Activated T-cell treated with anti-CD3 and anti-CD28 coated beads, Interleukin-2, amount 50 U/mL, for 4 hours (primary cell): Measurements from ENCODE around the gene METTL27. TPM values are rescaled to one million over a fixed set of nuclear protein-coding genes. Genes with fewer than 3 reads are reported as not detected.
"Not testable (repeated sequence)": the region's sequence is repeated elsewhere in the genome, so short reads cannot be mapped to it uniquely, and the experiment has no call there.

Experiments used
- ATAC-seq, 2 donors: fragments of 200-7000 bp; cut with Tn5 transposase; one replicate each; pipeline ENCODE4 v1.10.0; 2021
- DNase-seq: peaks from one replicate; pipeline ENCODE4 v3.0.0-alpha.2; 2020
- H3K27me3 Mint-ChIP-seq: one replicate; pipeline ENCODE4 v1.8.0; 2021; ENCODE audit warnings: low read depth, mixed read lengths
- H3K36me3 Mint-ChIP-seq: one replicate; pipeline ENCODE4 v1.8.0; 2022; ENCODE audit warnings: mixed read lengths; ENCODE audit not compliant: insufficient read depth
- H3K4me1 Mint-ChIP-seq: one replicate; pipeline ENCODE4 v1.8.0; 2021; ENCODE audit warnings: low read depth, mixed read lengths
- H3K4me3 Mint-ChIP-seq: one replicate; pipeline ENCODE4 v1.8.0; 2021; ENCODE audit warnings: mild to moderate bottlenecking, moderate library complexity, mixed read lengths
- H3K9me3 Mint-ChIP-seq: one replicate; pipeline ENCODE4 v1.8.0; 2021; ENCODE audit warnings: mixed read lengths
- total RNA-seq, 3 donors: library from RNA; stranded (reverse); gene quantifications; one replicate each; pipeline ENCODE4 v1.2.1, GENCODE V29; 2021

The METTL27 gene
- total RNA-seq, 3 donors from 2014 or later = 0.41 to 0.69 TPM; not detected in 1

GRCh38 chr7:73823873-73824592, 18.3 kb downstream of the METTL27 start:
- H3K36me3 Mint-ChIP-seq = no peaks in the 10 kb centered on the region
- no peaks in the 10 kb centered on the region for H3K9me3 Mint-ChIP-seq
- H3K4me3 Mint-ChIP-seq = no peak overlapping the region
- DNase-seq = no peak
- ATAC-seq = no peak
- H3K27me3 Mint-ChIP-seq = peaks cover 2% of the 10 kb centered on the region
- peaks cover 24% of the 10 kb centered on the region for H3K4me1 Mint-ChIP-seq

GRCh38 chr7:73823257-73823656, 19.1 kb downstream of the METTL27 start:
- Mint-ChIP-seq H3K4me1 (peaks cover 16% of the 10 kb centered on the region), H3K36me3 (no peaks in the 10 kb centered on the region), H3K4me3 (no peak overlapping the region), H3K9me3 (no peaks in the 10 kb centered on the region), H3K27me3 (no peaks in the 10 kb centered on the region)
- ATAC-seq (no peak), DNase-seq (no peak)

GRCh38 chr7:73822319-73823173, 19.8 kb downstream of the METTL27 start:
- ATAC-seq (no peak), DNase-seq (no peak)
- no peak overlapping the region for H3K4me3 Mint-ChIP-seq
- H3K9me3 Mint-ChIP-seq = no peaks in the 10 kb centered on the region
- H3K27me3 Mint-ChIP-seq = peaks cover 3% of the 10 kb centered on the region
- H3K36me3 Mint-ChIP-seq = no peaks in the 10 kb centered on the region
- peaks cover 11% of the 10 kb centered on the region for H3K4me1 Mint-ChIP-seq

- H3K27me3 Mint-ChIP-seq, H3K4me1 Mint-ChIP-seq, H3K4me3 Mint-ChIP-seq, ATAC-seq, H3K36me3 Mint-ChIP-seq, DNase-seq, H3K9me3 Mint-ChIP-seq: not testable (repeated sequence)
Observed at GRCh38 chr7:73821597-73822285, 20.6 kb downstream of the METTL27 start.

- H3K9me3 Mint-ChIP-seq = no peaks in the 10 kb centered on the region
- H3K4me3 Mint-ChIP-seq = no peak overlapping the region
- no peaks in the 10 kb centered on the region for H3K4me1 Mint-ChIP-seq
- DNase-seq (no peak), ATAC-seq (no peak)
- H3K36me3 Mint-ChIP-seq = no peaks in the 10 kb centered on the region
- H3K27me3 Mint-ChIP-seq = peaks cover 8% of the 10 kb centered on the region
Observed at GRCh38 chr7:73820013-73820412, 22.3 kb downstream of the METTL27 start.

GRCh38 chr7:73817121-73817520, 25.2 kb downstream of the METTL27 start:
- Mint-ChIP-seq H3K4me1 (no peaks in the 10 kb centered on the region), H3K36me3 (no peaks in the 10 kb centered on the region), H3K27me3 (peaks cover 16% of the 10 kb centered on the region), H3K9me3 (peaks cover 3% of the 10 kb centered on the region), H3K4me3 (no peak overlapping the region)
- ATAC-seq (no peak), DNase-seq (no peak)

- Mint-ChIP-seq H3K4me1 (no peaks in the 10 kb centered on the region), H3K4me3 (no peak overlapping the region), H3K27me3 (peaks cover 17% of the 10 kb centered on the region)
Observed at GRCh38 chr7:73815436-73815835, 26.9 kb downstream of the METTL27 start.

GRCh38 chr7:73812996-73813395, 29.3 kb downstream of the METTL27 start:
- Mint-ChIP-seq H3K36me3 (no peaks in the 10 kb centered on the region), H3K9me3 (peaks cover 3% of the 10 kb centered on the region), H3K4me3 (no peak overlapping the region), H3K4me1 (no peaks in the 10 kb centered on the region), H3K27me3 (peaks cover 15% of the 10 kb centered on the region)
- no peak for ATAC-seq
- no peak for DNase-seq

More at GRCh38 chr7:73815436-73815835, 26.9 kb downstream of the METTL27 start:
- no peak for DNase-seq
- H3K9me3 Mint-ChIP-seq = peaks cover 3% of the 10 kb centered on the region
- ATAC-seq = no peak
- no peaks in the 10 kb centered on the region for H3K36me3 Mint-ChIP-seq

GRCh38 chr7:73811760-73812168, 30.6 kb downstream of the METTL27 start:
- Mint-ChIP-seq H3K27me3 (peaks cover 14% of the 10 kb centered on the region), H3K9me3 (peaks cover 3% of the 10 kb centered on the region), H3K4me3 (no peak overlapping the region), H3K4me1 (no peaks in the 10 kb centered on the region), H3K36me3 (no peaks in the 10 kb centered on the region)
- DNase-seq (peak; percentile 41), ATAC-seq (peak; percentile 77 to 88)

GRCh38 chr7:73810998-73811360, 31.3 kb downstream of the METTL27 start:
- no peak overlapping the region for H3K4me3 Mint-ChIP-seq
- no peaks in the 10 kb centered on the region for H3K36me3 Mint-ChIP-seq
- no peaks in the 10 kb centered on the region for H3K4me1 Mint-ChIP-seq
- no peak for ATAC-seq
- H3K9me3 Mint-ChIP-seq = peaks cover 3% of the 10 kb centered on the region
- H3K27me3 Mint-ChIP-seq = peaks cover 14% of the 10 kb centered on the region
- no peak for DNase-seq

- Mint-ChIP-seq H3K9me3 (peaks cover 3% of the 10 kb centered on the region), H3K36me3 (no peaks in the 10 kb centered on the region), H3K27me3 (peaks cover 12% of the 10 kb centered on the region), H3K4me3 (no peak overlapping the region), H3K4me1 (no peaks in the 10 kb centered on the region)
- ATAC-seq = no peak
- DNase-seq = no peak
Observed at GRCh38 chr7:73809467-73809951, 32.8 kb downstream of the METTL27 start.

GRCh38 chr7:73802459-73802858, 39.9 kb downstream of the METTL27 start:
- no peak for DNase-seq
- no peaks in the 10 kb centered on the region for H3K4me1 Mint-ChIP-seq

GRCh38 chr7:73801577-73801976, 40.7 kb downstream of the METTL27 start:
- Mint-ChIP-seq H3K36me3 (no peaks in the 10 kb centered on the region), H3K9me3 (no peaks in the 10 kb centered on the region), H3K27me3 (peaks cover 11% of the 10 kb centered on the region), H3K4me1 (no peaks in the 10 kb centered on the region), H3K4me3 (no peak overlapping the region)
- DNase-seq (no peak), ATAC-seq (no peak)

More at GRCh38 chr7:73802459-73802858, 39.9 kb downstream of the METTL27 start:
- peaks cover 11% of the 10 kb centered on the region for H3K27me3 Mint-ChIP-seq
- H3K4me3 Mint-ChIP-seq = no peak overlapping the region
- no peaks in the 10 kb centered on the region for H3K9me3 Mint-ChIP-seq
- no peak for ATAC-seq
- H3K36me3 Mint-ChIP-seq = no peaks in the 10 kb centered on the region
